NCI-H146 treated with DMSO at 0.1 percent for 48 hours (cell line): ENCODE results near the gene SPOUT1.

Experiments used
- DNase-seq: peaks from one replicate; lab custom pipeline; 2025; ENCODE audit not compliant: unreplicated experiment; lab: John Stamatoyannopoulos, UW

The SPOUT1 gene

GRCh38 chr9:128773049-128773448, 56.5 kb downstream of the SPOUT1 start:
- DNase-seq, result no peak

GRCh38 chr9:128771745-128772519, 57.7 kb downstream of the SPOUT1 start, which contains the start of gene ZER1:
Gene ZER1 (minus strand): TSS chr9:128771927. CDS start chr9:128755565, 16,362 bp downstream.
- peak; percentile 53 for DNase-seq

DNA sequence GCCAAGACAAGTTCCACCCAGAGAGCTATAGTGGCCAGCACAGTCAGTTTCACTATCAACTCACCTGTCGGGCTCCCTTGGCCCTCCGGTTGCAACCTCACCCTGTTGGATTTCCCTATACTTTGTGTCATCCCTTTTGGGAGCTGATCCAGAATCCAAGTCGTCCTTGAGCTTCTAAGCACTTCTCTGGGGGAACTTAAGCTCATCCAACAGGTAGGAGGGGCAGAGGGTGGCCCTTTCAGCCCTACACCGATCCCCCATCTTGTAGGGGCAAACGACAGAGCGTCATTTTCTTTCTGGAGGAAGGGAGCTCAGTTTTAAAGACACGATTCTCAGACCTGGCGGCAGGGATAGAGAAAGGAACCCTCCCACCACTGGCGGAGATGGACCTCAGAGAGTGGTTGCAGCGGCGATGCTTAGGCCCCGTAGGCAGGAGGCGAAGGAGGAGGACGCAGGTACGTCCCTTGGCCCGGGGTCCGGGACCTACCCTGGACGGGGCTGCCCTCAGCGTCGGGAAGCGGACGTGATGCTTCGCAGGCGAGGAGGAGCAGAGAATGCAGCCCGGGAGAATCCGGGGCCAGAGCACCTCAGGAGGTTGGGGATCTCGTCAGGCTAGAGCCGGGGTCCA, 58.4 kb downstream of the SPOUT1 start:
- no peak for DNase-seq

DNA sequence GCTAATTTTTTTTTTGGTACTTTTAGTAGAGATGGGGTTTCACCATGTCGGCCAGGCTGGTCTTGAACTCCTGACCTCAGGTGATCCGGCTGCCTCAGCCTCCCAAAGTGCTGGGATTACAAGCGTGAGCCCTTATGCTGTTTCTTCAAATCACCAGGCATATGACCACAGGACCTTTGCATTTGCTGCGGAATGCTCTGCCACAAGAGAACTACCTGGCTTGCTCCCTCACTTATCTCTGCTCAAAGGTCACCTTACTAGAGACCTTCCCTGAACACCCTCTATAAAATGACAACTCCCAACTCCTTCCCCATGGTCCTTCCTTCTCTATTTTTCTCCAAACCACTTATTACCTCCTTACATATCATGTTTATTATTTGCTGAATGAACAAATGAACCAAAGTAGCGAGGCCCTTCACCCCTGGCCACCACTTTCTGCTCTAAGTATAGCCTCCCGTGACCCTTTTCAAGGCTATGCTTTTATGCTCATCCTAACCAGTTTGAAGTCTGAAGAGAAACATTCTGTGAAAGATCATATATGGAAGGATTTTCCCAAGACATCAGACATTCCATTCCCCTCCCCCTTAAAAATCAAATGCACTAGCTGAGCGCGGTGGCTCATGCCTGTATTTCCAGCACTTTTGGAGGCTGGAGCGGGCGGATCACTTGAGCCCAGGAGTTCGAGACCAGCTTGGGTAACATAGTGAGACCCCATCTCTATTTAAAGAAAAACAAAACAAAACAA, 59.1 kb downstream of the SPOUT1 start:
- no peak for DNase-seq
